HepG2 (cell line): ENCODE results near the gene SMIM36. TPM values are rescaled to one million over a fixed set of nuclear protein-coding genes. Genes with fewer than 3 reads are reported as not detected.
A peak's percentile ranks its signal among the peaks of the same experiment; 100 is the strongest.

Experiments
- ATF1 ChIP-seq: IDR thresholded peaks from 2 replicates; pipeline ENCODE4 v1.6.1; 2016; ENCODE audit warnings: mild to moderate bottlenecking, control low read depth
- CC2D1A ChIP-seq: sonication (generic); formaldehyde crosslinking; IDR thresholded peaks from 2 replicates; pipeline ENCODE4 v1.8.1; 2023; ENCODE audit warnings: mild to moderate bottlenecking, missing genetic modification reagents
- CSRNP1 ChIP-seq: sonication (generic); formaldehyde crosslinking; IDR thresholded peaks from 2 replicates; pipeline ENCODE4 v1.8.1; 2023; ENCODE audit warnings: mild to moderate bottlenecking, missing genetic modification reagents
- DMTF1 ChIP-seq: sonication (generic); formaldehyde crosslinking; IDR thresholded peaks from 2 replicates; pipeline ENCODE4 v1.4.0; 2020; ENCODE audit warnings: mild to moderate bottlenecking, missing genetic modification reagents
- EEA1 ChIP-seq: sonication (generic); formaldehyde crosslinking; IDR thresholded peaks from 2 replicates; pipeline ENCODE4 v1.5.1; 2020; ENCODE audit warnings: mild to moderate bottlenecking, missing genetic modification reagents, borderline replicate concordance
- FLYWCH1 ChIP-seq: sonication (generic); formaldehyde crosslinking; IDR thresholded peaks from 2 replicates; pipeline ENCODE4 v1.8.1; 2023; ENCODE audit warnings: mild to moderate bottlenecking, missing genetic modification reagents
- FOXK2 ChIP-seq: fragments of 450-650 bp; IDR thresholded peaks from 2 replicates; pipeline ENCODE4 v1.6.1; 2016
- FOXP1 ChIP-seq, 2 experiments: fragments of 450-650 bp in 1 of 2; IDR thresholded peaks; 2 replicates each; pipeline ENCODE4 v1.6.1; 2017 to 2018; ENCODE audit warnings: antibody characterized with exemption in 1 of 2
- HNRNPK ChIP-seq: fragments of 200-400 bp; formaldehyde crosslinking; IDR thresholded peaks from 2 replicates; pipeline ENCODE4 v1.6.1; 2018; ENCODE audit warnings: low read length, low read depth, moderate library complexity, mild to moderate bottlenecking; ENCODE audit not compliant: poor library complexity, severe bottlenecking
- NCOR1 ChIP-seq: fragments of 200-600 bp; sonication (generic); IDR thresholded peaks from 2 replicates; pipeline ENCODE4 v1.7.0; 2017; ENCODE audit warnings: antibody characterized with exemption, low read length, borderline replicate concordance
- RELA ChIP-seq: sonication (generic); formaldehyde crosslinking; IDR thresholded peaks from 2 replicates; pipeline ENCODE4 v1.4.0; 2020; ENCODE audit warnings: missing genetic modification reagents
- RFXAP ChIP-seq: sonication (generic); formaldehyde crosslinking; IDR thresholded peaks from 2 replicates; pipeline ENCODE4 v1.4.0; 2020; ENCODE audit warnings: missing genetic modification reagents, borderline replicate concordance
- RNF219 ChIP-seq: sonication (generic); formaldehyde crosslinking; IDR thresholded peaks from 2 replicates; pipeline ENCODE4 v1.5.0; 2020; ENCODE audit warnings: mild to moderate bottlenecking, missing genetic modification reagents
- U2AF1 ChIP-seq: fragments of 200-400 bp; formaldehyde crosslinking; optimal IDR thresholded peaks from 2 replicates; pipeline ENCODE3; 2017; ENCODE audit warnings: mild to moderate bottlenecking, low read depth, low read length
- ZNF136 ChIP-seq: sonication (generic); formaldehyde crosslinking; IDR thresholded peaks from 2 replicates; pipeline ENCODE4 v1.8.1; 2022; ENCODE audit warnings: low read depth, mild to moderate bottlenecking, moderate library complexity, missing genetic modification reagents
- ZNF333 ChIP-seq: sonication (generic); formaldehyde crosslinking; IDR thresholded peaks from 2 replicates; pipeline ENCODE4 v1.4.0; 2020; ENCODE audit warnings: mild to moderate bottlenecking, missing genetic modification reagents, borderline replicate concordance
- ZNF34 ChIP-seq: sonication (generic); formaldehyde crosslinking; IDR thresholded peaks from 2 replicates; pipeline ENCODE4 v1.4.0; 2020; ENCODE audit warnings: mild to moderate bottlenecking, missing genetic modification reagents, borderline replicate concordance
- ZNF367 ChIP-seq: sonication (generic); formaldehyde crosslinking; IDR thresholded peaks from 2 replicates; pipeline ENCODE4 v1.4.0; 2020; ENCODE audit warnings: missing genetic modification reagents, borderline replicate concordance
- ZNF780A ChIP-seq: sonication (generic); formaldehyde crosslinking; IDR thresholded peaks from 2 replicates; pipeline ENCODE4 v1.8.0; 2022; ENCODE audit warnings: mild to moderate bottlenecking, missing genetic modification reagents, moderate library complexity
- polyA plus RNA-seq, 8 experiments: library from polyadenylated mRNA; depleted of rRNA in 3 of 8; stranded (reverse) in 7 of 8; unstranded in 1 of 8; fragments of >200 nt; fragmentation: Illumina TruSeq in 4 of 8; extraction: Trizol in 4 of 8; gene quantifications; 2 replicates each; pipeline versions ENCODE4 v1.2.1 to v1.2.3, GENCODE V29; 2011 to 2016; ENCODE audit warnings: low read depth in 4 of 8, missing spikeins in 1 of 8, mixed read lengths in 1 of 8; ENCODE audit not compliant: insufficient read depth in 1 of 8
- total RNA-seq, 5 experiments: library from RNA; depleted of rRNA; stranded (reverse); fragments of >200 nt; fragmentation: Illumina TruSeq; extraction: Trizol; gene quantifications; 2 replicates each; pipeline ENCODE4 v1.2.3, GENCODE V29; 2016; ENCODE audit warnings: low read depth in 1 of 5
- TF ChIP-seq, protein P1 (sequence below): sonication (generic); formaldehyde crosslinking; IDR thresholded peaks from 2 replicates; pipeline ENCODE4 v1.5.0; 2020; ENCODE audit warnings: mild to moderate bottlenecking, missing genetic modification reagents, moderate library complexity
- TF ChIP-seq, protein P2 (sequence below): sonication (generic); formaldehyde crosslinking; IDR thresholded peaks from 2 replicates; pipeline ENCODE4 v1.9.0; 2022; ENCODE audit warnings: missing genetic modification reagents, mild to moderate bottlenecking, borderline replicate concordance

SMIM36 gene
- total and polyA plus RNA-seq, 2 of the 13 experiments (the other 11 are each of a cell fraction or from before 2014, with no cell fraction given), result not detected

DNA sequence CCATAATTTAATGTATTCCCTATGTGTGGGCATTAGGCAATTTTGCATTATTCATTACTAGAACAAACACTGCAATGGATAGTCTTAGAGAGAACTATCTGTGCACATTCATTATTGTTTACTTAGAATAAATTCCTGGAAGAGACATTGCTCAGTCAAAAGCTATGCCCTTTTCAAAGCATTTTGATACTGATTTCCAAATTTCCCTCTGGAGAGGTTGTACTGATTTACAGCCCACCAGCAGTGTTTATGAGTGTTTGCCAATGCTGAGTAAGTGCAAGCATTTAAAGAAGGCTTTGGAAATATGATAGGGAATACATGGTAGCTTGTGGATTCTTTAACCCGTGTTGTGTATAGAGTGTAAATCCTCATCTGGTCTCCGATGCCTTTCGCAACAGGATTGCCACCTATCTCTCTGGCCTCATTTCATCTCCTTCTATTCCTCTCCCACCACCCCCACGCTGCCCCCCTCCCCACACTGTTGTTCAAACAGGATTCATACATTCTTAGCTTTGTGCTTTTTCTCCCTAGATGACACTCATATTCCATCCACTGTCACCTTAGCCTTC, 56.3 kb downstream of the SMIM36 start (continued):
- no peak for TF ChIP-seq RELA (CRISPR knock-in tag)
- TF ChIP-seq, protein P1, sequence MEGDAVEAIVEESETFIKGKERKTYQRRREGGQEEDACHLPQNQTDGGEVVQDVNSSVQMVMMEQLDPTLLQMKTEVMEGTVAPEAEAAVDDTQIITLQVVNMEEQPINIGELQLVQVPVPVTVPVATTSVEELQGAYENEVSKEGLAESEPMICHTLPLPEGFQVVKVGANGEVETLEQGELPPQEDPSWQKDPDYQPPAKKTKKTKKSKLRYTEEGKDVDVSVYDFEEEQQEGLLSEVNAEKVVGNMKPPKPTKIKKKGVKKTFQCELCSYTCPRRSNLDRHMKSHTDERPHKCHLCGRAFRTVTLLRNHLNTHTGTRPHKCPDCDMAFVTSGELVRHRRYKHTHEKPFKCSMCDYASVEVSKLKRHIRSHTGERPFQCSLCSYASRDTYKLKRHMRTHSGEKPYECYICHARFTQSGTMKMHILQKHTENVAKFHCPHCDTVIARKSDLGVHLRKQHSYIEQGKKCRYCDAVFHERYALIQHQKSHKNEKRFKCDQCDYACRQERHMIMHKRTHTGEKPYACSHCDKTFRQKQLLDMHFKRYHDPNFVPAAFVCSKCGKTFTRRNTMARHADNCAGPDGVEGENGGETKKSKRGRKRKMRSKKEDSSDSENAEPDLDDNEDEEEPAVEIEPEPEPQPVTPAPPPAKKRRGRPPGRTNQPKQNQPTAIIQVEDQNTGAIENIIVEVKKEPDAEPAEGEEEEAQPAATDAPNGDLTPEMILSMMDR (CRISPR knock-in tag), result no peak
- TF ChIP-seq FOXK2, result peak; percentile 67; the same call in 1 of the 2 replicates
- TF ChIP-seq ATF1 (CRISPR knock-in tag), result no peak
- TF ChIP-seq FLYWCH1, result no peak
- no peak for TF ChIP-seq CSRNP1 (CRISPR knock-in tag)
- no peak for TF ChIP-seq RNF219 (CRISPR knock-in tag)
- no peak for TF ChIP-seq ZNF136 (CRISPR knock-in tag)
- TF ChIP-seq NCOR1, result peak; percentile 63; the same call in 1 of the 2 replicates
- TF ChIP-seq HNRNPK, result peak; percentile 55
- no peak for TF ChIP-seq CC2D1A (CRISPR knock-in tag)
- no peak for TF ChIP-seq FOXP1 (IDR thresholded peaks at IDR 0.05)
- peak; percentile 76 for TF ChIP-seq FOXP1 (CRISPR knock-in tag; IDR thresholded peaks at IDR 0.05)
- TF ChIP-seq, protein P2, sequence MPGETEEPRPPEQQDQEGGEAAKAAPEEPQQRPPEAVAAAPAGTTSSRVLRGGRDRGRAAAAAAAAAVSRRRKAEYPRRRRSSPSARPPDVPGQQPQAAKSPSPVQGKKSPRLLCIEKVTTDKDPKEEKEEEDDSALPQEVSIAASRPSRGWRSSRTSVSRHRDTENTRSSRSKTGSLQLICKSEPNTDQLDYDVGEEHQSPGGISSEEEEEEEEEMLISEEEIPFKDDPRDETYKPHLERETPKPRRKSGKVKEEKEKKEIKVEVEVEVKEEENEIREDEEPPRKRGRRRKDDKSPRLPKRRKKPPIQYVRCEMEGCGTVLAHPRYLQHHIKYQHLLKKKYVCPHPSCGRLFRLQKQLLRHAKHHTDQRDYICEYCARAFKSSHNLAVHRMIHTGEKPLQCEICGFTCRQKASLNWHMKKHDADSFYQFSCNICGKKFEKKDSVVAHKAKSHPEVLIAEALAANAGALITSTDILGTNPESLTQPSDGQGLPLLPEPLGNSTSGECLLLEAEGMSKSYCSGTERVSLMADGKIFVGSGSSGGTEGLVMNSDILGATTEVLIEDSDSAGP (CRISPR knock-in tag), result no peak
- TF ChIP-seq DMTF1 (CRISPR knock-in tag), result no peak
- no peak for TF ChIP-seq RFXAP (CRISPR knock-in tag)
- no peak for TF ChIP-seq ZNF333 (CRISPR knock-in tag)
- TF ChIP-seq ZNF780A, result no peak
- TF ChIP-seq U2AF1, result no peak
- TF ChIP-seq ZNF34, result no peak
- TF ChIP-seq ZNF367, result no peak
- no peak for TF ChIP-seq EEA1 (CRISPR knock-in tag)
